GM18502 (cell line): ENCODE results near the gene PHACTR2.
"Not testable (repeated sequence)": the region's sequence is repeated elsewhere in the genome, so short reads cannot be mapped to it uniquely, and the experiment has no call there.

ENCODE experiments used
- ATAC-seq: cut with Tn5 transposase; IDR thresholded peaks from one replicate; pipeline ENCODE4 v1.9.1; 2021; ENCODE audit warnings: mild to moderate bottlenecking; ENCODE audit not compliant: unreplicated experiment, poor library complexity

PHACTR2 gene

DNA sequence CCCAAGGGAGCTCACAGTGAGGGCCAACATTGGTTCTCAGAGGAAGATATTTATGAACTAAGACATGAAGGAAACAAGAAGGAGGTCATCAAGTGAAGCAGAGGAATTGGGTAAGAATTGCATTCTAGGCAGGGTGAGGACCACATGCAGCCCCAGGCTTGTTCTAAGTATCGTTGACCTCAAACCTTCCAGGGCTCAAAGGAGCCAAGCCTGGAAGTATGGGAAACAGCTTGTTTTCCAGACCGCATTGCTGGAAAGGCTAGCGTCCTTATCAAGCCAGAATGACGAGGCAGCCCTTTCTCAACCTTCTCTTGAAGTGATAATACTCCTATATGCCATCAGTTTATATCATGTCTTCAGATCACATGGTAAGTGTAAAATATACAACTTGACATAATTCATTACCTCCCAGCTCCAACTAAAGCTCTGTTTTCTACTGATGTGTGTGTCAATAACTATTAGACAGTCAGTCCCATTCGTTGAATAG lies 79.6 kb downstream of the PHACTR2 start:
- ATAC-seq = no peak

DNA sequence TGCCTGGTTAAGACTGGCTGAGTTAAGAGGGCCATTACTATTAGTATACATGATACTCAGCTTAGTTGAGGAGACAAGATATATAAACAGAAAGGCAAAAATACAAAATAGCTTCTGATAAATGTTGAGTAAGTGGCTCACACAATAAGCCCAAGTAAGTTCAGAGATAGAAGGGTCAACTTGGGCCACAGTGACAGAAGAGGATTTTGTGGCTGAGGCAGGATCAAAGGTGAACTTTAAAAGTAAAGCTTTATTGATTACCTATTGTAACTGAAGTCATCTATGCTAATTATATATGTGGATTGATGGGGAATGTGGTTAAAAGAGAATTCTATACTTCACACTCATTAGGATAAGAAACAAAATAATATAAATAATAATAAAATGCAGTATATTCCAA lies 80.8 kb downstream of the PHACTR2 start:
- ATAC-seq = no peak

DNA sequence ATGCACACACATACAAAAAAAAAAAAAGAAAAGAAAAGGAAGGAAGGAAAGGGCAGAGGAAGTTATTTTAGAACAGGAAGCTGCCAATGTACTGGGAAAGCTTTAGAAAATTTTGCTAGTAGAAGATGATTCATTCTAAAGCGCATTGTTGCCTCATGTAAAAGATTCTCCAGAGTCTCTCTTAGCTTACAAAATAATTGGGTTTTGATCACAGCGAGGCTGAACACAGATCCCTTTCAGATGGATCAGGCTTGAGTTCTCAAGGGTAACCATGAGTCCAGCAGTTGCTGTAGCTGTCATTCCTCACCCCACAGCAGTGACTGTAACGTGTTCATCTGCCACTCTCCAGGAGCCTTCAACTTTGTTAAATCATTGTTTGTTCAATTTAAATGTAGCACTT lies 81.9 kb downstream of the PHACTR2 start:
- no peak for ATAC-seq

DNA sequence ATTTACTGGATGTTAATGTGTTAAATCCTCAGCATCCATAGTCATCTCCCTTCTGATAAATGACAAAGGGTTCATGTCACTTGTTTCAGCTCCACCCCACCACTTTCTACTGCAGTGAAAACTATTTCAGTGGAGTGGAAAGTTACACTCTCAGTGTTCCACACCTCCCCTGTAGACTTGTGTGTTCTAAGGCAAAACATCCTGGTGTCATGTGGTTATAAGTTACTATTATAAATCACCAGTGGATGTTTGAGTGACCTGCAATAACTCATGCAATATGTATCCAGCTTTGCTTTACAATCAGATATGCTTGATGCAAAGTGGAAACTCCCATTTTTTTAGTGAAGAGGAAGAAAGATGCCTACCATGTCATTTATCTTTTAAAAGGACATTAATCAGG lies 83.3 kb downstream of the PHACTR2 start:
- no peak for ATAC-seq

DNA sequence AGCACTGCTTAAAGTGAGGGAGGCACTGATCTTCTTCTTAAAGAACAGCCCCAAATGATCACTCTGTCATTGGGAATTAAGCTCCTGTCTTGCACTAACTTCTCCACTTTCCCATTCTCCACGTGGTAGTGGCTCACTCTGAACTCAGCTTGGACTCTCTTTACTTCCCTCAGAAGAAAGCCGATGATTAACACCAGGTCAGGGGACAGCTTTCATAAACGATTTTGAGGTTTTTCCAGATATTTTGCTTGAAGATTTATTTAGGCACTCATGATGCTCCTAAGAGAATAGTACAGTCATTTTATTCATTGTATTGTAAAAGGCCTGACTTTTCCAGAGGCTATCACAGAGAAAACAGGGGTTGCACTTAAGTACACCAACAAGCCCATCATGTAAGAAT lies 84.4 kb downstream of the PHACTR2 start:
- ATAC-seq = no peak

DNA sequence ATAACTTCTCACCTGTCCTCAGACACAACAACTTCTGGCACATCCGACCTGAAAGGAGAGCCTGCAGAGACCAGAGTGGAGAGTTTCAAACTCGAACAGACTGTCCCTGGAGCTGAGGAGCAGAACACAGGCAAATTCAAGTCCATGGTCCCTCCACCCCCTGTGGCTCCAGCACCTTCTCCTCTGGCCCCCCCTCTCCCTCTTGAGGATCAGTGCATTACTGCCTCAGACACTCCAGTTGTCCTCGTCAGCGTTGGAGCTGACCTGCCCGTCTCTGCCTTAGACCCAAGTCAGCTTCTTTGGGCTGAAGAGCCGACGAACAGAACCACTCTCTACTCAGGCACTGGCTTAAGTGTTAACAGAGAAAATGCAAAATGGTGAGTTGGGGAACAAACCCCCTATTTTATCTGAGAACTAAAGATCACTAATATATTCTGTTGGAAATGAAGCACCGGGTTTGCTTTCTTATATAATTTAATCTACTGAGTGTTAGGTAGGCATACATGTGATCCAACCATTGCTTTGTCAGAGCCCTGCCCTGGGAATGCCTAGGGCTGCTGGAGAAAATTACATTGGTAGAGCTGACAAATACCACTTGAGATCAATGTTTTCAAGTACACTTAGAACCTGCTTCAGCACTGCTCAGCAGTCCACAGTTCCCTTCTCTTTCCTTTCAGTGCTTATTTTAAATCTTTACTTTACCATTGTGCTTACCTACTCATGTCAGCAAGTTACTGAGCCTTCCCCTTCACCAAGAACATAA lies 87.8 kb downstream of the PHACTR2 start:
- ATAC-seq = no peak

DNA sequence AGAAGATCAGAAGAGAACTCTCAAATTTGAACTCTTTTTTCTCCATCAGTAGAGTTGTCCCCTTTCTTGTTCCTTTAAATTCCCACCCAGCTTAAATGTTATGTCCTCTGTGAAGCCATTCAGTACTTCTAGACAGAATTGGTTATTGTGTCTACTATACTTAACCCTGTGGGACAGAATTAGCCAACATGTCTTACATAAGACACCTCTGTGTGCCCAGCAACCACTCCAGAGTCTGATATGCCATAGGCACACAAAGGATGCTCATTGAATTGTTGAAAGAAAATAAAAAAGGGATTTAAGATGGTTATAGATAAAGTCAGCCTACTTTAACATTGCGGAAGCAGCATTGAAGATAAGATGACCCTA lies 88.4 kb downstream of the PHACTR2 start:
- no peak for ATAC-seq

DNA sequence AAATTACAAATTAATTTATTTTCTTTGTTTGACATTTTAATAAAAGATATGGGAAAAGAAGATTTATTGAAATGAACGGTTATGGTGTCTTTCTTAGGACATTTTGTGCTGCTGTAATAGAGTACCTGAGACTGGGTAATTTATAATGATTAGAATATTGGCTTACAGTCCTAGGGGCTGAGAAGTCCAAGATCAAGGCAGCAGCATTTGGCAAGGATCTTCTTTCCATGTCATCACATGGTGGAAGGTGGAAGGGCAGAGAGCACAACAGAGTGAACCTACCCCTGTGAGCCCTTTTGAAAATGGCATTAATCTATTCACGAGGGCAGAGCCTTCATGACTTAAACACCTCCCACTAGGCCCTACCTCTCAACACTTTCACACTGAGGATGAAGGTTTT lies 89.7 kb downstream of the PHACTR2 start:
- ATAC-seq = no peak

DNA sequence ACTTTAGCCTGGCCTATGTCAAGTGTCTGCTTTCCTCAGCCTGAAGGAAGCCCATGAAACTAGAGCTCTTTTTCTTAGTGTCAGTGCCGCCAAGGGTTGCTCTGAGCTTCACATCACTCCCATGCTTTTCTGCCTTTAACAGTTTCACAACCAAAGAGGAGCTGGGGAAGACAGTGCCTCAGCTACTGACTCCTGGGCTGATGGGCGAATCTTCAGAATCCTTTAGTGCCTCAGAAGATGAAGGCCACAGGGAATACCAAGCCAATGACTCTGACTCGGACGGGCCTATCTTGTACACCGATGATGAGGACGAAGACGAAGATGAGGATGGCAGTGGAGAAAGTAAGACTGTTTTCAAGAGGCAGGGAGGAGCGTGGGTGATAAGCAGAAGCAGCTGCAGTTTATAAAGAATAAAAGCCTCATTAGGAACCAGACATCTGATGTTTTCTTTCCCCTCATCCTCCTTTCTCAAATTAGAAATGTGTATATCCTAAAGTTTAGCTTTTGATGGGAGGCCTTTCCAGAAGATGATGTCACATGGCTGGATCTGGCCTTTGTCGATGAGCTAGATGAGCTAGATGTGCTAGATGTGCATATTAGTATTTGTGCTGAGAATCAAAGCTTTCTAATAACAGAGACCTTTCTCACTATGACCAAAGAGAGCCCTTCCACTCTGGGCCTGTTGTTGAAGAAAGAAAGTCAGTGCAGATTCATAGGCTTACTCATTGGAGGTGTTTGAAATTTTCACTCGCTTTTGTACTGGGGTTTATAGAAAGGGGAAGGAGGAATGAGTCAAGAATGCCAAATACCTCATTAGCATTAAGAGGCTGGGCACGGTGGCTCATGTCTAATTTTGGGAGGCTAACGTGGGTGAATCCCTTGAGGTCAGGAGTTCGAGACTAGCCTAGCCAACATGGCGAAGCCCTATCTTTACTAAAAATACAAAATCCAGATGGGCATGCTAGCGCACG lies 94.6 kb downstream of the PHACTR2 start:
- no peak for ATAC-seq

DNA sequence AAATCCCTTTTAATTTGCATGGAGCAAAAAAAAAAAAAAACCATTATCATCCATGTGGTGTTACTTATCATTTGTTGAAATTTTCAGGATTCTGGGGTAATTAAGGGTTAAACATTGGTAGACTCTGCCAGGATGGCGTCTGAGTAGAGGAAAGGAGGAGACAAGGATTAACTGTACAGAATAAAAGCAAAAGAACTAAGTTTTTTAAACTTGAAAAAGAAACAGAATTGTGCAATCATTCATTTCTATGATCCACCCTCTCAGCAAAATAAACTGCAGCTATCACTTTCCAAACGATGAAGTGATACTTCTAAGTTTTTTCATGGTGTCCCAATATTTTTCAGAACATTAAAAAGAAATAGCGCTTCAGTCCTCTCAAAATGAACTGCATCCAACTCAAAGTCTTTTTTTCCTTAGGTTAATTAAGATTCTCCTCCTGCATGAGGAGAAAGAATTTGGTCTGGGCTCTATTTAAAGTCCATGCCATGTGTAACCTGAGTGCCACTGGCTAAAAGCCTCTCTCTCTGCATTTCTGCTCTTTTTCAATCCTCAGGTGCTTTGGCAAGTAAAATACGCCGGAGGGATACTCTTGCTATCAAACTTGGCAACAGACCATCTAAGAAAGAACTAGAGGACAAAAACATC lies 95.9 kb downstream of the PHACTR2 start:
- no peak for ATAC-seq

DNA sequence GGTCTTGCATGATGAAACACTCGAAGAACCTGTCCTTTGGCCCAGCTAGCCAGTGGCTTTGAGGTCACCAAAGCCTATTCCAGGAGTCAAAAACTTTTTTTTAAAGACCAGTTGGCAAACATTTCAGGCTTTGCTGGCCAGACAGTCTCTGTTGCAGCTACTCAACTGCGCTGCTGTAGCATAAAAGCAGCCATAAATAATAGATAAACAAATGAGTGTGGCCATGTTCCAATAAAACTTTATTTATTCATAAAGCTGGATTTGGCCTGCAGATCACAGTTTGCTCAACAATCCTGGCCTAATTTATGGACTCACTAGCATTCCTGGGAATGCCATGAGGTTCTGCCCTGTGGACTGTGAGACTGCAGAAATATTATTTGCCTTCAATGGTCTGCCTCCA lies 96.6 kb downstream of the PHACTR2 start:
- ATAC-seq = no peak

DNA sequence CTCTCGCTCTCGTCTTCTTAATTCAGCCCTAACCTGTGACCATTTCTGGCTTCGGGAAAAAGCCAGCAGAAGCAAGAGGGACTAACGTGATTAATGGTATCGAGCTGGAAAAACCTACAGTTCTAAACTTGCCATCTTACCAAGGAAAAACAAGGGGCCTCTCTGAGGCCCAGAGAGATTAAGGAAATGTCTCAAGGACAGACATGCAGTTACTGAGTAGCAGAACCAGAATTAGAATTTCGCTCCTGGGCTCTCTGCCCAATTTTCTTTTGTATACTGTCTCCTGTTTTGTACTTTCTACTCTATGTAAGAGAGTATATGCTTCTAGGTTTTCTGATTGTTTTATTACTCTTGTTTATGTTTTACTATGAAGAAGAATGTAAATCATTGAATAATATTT lies 97.6 kb downstream of the PHACTR2 start:
- no peak for ATAC-seq

DNA sequence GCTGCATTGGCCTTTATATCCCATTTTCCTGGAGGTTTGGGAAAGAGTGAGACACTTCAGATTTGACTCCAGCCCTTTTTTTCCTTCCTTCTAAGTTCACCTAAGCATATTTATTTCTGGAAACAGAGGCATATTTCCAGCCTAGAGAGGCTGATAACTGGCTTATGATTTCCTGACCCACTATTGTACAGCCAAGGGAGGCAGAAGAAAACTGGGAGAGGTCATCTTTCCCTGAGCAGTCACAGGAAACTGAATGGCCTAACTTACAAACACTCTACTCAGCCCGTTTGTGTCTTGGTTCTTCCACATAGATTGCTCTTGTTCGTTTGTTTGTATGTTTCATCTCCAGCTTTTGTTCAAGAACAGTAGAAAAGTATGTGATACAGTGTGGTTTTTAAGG lies 101.2 kb downstream of the PHACTR2 start:
- ATAC-seq = no peak

DNA sequence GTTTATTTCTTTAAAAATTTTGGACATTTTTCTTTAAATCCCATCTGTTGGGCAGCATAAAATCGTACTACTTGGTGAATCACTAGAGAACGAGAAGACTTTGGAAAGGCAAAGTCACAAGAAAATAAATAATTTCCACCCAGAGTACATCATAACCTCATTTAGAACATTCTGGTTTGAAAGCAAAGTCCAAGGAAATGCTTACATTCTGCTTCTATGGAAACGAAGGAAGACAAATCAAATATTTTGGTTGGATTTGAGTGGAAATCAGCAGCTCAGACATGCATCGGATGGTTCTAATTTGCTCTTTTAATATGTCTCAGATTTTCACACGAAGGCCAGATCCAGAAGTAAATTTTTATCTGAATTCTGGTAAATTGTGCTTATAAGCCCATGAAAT lies 104.7 kb downstream of the PHACTR2 start:
- no peak for ATAC-seq

DNA sequence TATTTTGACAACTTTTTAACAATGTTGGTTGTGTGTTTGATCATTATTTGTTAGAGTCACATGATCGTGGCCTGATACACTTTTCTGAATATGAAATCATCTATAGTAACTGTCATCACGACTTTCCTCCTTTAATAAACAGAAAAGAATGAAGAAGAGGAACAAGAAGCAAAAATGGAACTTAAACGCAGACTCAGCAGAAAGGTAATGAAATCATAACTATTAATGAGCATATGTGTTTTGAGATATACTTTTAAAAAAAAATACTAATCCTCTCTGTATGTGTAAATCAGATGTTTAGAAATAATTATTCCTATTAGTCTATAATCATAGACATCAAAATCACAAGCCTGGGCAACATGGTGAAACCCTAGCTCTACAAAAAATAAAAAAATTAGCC lies 105.3 kb downstream of the PHACTR2 start:
- ATAC-seq = no peak

DNA sequence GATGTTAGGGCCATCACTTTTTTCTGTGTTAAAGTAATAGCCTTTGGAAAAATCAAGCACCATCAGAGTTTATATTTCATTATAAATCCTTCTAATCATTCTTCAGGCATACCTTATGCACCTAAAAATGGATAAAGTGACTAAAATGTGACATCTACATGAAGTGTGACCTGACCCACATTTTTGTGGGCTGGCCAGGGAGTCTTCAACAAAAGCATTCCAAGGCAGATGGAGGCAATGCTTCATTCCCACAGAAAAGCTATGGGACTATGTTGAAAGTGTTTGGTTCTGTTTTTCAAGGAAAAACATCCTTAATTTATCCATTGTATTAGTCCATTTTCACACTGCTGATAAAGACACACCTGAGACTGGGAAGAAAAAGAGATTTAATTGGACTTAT lies 106.6 kb downstream of the PHACTR2 start:
- ATAC-seq = no peak

DNA sequence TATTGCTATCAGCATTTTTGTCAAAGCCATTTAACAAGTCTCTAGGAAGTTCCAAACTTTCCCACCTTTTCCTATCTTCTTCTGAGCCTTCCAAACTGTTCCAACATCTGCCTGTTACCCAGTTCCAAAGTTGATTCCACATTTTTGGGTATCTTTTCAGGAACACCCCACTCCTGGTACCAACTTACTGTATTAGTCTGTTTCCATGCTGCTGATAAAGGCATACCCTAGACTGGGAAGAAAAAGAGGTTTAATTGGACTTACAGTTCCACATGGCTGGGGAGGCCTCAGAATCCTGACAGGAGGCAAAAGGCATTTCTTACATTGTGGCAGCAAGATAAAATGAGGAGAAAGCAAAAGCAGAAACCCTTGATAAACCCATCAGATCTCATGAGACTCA lies 108.6 kb downstream of the PHACTR2 start:
- ATAC-seq = not testable (repeated sequence)

DNA sequence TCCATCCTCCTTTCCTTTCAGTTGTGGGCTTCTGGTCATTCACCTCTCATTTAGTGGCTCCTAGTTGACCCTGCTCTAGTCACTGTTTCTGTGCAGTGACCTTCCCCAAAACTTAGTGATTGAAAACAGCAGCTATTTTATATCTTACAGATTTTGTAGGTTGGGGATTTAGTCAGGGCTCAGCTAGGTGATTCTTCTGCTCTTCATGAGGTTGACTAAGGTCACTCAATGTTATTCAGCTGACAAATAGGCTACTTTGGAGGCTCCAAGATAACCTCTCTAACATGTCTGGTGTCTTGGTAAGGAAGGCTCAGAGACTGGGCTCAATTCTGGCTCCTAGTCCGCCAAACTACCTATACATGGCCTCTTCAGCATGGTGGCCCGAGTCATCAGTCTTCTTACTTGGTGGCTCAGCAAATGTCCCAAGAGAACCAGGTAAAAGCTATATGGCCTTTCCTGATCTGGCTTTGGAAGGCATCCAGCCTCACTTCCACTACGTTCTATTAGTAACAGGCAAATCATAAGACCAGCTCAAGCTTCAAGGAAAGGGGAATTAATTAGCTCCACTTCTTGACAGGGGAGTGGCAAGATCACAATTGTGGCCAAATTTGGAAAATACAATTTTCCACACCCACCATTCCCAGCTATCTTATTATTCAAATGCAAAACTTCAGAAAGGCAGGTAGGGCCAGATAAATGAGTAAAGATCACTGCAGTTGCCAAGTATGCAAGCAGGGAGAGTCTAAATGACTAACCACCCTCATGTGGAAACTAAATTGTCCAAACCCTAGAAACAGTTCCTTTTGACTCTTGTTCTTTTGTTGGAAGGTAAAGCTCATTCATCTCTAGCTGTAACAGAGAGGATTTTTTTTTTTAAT lies 114.9 kb downstream of the PHACTR2 start:
- no peak for ATAC-seq

DNA sequence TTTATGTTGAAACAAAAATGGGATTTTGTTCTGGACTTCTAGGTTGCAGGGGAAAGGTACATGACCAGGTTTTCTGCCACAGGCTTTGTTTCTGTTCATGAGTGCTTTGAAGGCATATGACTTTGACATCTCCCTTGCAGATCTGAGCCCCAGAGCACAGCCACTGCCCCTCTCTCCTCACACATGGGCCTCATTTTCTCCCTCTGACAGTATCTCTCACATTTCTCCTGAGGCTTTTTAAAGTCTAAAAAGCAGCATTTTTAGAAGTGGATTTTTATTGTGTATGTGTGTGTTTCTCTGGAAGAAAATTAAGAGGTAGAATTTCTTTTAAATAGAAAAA lies 115.5 kb downstream of the PHACTR2 start:
- no peak for ATAC-seq

DNA sequence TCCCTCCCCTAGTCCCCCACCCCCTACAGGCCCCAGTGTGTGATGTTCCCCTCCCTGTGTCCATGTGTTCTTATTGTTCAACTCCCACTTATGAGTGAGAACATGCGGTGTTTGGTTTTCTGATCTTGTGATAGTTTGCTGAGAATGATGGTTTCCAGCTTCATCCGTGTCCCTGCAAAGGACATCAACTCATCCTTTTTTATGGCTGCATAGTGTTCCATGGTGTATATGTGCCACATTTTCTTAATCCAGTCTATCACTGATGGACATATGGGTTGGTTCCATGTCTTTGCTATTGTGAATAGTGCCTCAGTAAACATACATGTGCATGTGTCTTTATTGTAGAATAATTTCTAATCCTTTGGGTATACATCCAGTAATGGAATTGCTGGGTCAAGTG lies 118.8 kb downstream of the PHACTR2 start:
- not testable (repeated sequence) for ATAC-seq
